IPS DF 19.7 (cell line): Measurements from ENCODE around the gene TIRAP.
"Not testable (repeated sequence)": the region's sequence is repeated elsewhere in the genome, so short reads cannot be mapped to it uniquely, and the experiment has no call there.

Experiments used
- DNase-seq: peaks from one replicate; pipeline ENCODE4 v3.0.0-alpha.2; 2013; ENCODE audit warnings: low read depth, low spot score

Gene TIRAP

GRCh38 chr11:126284829-126285228, 1.9 kb downstream of the TIRAP start:
- DNase-seq, result no peak

GRCh38 chr11:126288237-126288636, 5.3 kb downstream of the TIRAP start:
- DNase-seq, result no peak

DNA sequence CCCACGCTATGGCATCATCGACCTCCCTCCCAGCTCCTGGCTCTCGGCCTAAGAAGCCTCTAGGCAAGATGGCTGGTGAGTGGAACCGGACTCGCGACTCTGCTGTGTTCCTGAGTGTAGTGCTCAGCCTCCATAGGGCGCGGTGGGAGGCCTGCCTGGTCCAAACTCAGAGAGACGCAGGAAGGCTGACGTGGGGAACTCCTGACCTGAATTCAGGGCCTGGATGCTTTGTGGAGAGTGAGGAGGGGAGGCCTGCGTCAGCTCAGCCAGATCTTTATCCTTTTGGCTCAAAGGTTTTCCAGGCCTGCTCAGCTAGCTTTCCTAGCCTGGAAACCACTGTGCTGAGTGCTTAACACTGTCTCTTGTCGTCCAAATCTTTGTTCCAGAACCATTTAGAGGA, 8.0 kb downstream of the TIRAP start:
- no peak for DNase-seq

DNA sequence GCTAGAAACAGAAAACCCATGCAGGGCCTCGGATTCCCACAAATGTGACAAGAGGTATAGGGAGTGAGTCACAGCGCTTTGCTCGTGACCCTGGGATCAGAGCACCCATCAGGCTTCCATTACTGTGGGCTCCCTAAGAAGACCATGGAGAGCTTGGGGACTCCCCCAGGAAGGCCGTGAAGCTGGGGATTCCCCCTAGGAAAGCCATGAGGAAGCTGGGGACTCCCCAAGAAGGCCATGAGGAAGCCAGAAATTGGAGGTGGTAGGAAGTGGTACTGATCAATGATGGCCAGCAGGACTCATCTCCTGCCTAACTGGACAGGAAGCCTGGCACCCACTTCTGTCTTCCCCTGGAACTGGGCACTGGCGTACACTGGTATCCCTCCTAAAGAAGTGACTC, 10.8 kb downstream of the TIRAP start:
- no peak for DNase-seq

GRCh38 chr11:126297004-126297403, 14.1 kb downstream of the TIRAP start:
- no peak for DNase-seq

DNA sequence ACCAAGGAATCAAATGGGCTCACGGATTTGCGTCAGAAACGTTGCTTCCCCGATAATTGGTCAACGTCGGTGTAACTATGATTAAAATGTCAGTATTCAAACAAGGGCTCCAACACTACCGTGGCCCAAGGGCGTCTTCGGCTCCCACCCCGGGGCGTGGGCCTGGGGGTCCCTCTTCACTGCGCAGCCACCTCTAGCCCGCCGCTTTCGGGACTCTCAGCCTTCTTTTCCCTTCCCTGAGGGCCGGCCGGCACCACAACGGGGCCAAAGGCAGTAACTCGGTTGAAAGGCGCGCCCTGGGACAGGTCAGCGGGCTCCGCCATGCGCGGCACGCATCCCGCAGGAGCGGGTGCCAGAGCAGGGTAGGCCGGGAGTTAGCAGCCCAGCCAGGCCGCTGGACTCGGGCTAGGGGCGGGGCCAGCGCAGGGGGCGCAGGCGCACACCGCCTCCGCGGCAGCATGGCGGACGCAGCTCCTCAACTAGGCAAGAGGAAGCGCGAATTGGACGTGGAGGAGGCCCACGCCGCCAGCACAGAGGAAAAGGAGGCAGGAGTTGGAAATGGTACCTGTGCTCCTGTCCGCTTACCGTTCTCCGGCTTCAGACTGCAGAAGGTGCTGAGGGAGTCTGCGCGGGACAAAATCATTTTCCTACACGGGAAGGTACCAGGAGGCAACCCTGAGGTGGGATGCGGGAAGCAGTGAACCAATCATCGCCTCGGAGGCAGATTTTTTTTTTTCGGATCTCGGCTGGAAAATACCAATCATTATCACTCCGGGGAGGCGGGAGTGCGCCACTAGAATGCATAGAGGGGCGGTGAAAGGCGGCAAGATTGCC, 20.9 kb downstream of the TIRAP start, which contains the start of gene DCPS:
DCPS (plus strand) TSS at position 438 of the 834 bp plus-strand sequence; CDS start at position 459, 21 bp downstream.
- peak; percentile 48 for DNase-seq

DNA sequence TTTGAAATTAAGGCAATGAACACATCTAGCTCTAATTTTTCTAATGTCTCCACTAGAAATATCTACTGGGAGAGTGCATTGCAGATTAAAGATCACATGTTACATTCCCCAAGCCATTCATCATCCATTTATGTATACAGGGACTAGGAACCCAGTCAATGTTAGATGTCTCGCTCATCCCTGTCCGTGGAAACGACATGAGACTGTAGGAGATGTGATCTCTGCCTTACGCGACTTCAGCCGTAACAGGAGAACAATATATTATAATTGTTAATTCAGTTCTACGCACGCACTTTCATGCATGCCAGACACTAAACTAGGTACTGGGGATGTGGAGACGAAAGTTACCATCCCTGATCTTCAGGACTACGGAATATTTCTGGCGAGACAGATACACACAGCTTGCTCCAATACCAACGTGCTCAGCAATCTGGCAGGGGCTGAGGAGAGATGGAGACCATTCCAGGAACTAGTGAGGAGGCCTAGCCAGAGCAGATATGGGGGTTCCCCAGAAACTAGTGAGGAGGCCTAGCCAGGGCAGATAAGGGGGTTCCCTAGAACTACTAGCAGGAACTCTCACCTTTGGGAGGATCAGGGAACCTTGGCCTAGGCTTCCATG, 21.7 kb downstream of the TIRAP start:
- DNase-seq, result no peak

DNA sequence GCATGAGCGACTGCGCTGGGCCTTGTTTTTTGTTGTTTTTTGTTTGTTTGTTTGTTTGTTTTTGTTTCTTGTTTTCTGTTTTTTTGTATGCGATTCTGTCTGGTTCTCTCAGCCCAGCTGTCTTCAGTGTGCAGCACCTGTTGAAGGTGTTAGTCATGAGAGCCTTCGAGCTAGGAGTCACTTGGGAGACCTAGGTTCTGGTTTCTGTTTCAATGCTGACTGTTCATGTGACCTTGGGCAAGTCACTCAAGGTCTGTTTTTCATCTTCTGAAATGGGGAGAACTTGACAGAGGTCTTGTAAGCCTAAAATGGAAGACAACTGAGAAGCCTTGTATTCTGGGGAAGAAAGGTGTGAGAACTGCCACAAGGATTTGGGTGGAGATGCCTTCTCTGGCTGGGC, 22.8 kb downstream of the TIRAP start:
- no peak for DNase-seq

DNA sequence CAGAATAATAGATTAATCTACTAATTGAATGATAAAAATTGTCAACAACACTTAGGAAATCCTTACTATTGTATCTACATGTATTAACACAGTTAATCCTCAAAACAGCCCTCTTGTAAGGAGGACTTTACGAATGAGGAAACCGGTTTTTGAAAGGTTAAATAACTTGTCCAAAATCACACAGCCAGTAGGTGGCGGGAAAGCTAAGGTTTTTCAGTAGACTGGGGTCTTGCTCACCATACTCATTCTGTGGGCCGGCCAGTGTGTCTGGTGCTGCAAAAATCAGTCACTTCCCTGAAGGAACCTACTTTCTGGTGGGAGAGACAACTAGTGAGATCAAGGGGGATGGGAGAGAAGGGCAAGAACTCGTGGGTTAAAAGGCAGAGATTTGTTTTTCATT, 24.8 kb downstream of the TIRAP start:
- DNase-seq, result peak; percentile 28

GRCh38 chr11:126308271-126308671, 25.4 kb downstream of the TIRAP start:
- no peak for DNase-seq

- not testable (repeated sequence) for DNase-seq
Observed at GRCh38 chr11:126308771-126309170, 25.9 kb downstream of the TIRAP start.

- peak; percentile 38 for DNase-seq
Observed at GRCh38 chr11:126310200-126310991, 27.5 kb downstream of the TIRAP start.

- DNase-seq, result no peak
Observed at GRCh38 chr11:126310992-126311310, 28.1 kb downstream of the TIRAP start.

DNA sequence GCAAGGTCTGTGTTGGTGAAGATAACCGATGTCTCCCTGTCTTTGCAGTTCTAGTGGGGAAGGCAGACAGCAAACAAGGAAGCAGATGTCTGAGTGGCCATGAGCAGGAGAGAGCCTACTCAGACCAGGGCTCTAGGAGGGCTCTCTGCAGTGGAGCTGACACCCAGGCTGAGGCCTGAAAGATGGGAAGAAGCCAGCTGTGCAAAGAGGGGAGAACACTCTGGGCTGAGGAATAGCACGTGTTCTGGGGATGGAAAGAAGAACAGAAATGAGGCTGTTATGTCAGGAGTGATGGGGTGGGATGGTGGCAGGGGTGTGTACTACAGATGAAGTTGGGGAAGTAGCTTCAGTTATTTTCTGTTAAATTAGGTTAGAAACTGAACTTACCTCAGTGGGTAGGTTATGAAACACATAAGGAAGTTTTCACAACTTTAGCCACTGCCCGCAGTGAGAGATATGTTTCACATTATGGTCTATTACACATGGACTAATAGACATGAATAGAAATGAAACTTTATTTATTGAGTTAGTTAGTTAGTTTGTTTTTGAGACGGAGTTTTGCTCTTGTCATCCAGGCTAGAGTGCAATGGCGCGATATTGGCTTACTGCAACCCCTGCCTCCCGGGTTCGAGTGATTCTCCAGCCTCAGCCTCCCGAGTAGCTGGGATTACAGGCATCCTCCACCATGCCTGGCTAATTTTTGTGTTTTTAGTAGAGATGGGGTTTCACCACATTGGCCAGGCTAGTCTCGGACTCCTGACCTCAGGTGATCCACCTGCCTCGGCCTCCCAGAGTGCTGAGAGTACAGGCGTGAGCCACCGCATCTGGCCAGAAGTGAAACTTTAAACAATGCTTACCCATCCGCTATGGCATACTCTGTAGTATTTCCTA, 28.8 kb downstream of the TIRAP start:
- DNase-seq, result no peak

DNA sequence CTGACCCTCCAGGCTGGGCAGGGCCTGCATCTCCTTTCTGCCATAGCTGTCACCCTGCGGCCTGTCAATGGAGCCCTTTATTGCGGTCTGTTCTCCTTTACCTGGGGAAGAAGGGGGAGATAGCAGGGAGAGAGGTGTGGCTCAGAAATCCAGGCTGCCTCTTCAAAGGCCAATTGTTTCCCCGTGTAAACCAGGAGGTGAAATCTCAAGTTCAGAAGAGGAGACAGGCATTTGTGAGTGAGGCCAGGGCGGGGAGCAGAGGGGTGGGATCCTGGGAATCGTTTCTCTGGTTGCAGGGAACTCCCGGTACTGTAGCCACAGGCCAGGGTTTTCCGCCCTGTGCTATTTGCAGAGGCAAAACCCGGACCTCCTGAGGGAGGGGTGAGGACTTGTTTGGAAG, 30.1 kb downstream of the TIRAP start:
- no peak for DNase-seq

DNA sequence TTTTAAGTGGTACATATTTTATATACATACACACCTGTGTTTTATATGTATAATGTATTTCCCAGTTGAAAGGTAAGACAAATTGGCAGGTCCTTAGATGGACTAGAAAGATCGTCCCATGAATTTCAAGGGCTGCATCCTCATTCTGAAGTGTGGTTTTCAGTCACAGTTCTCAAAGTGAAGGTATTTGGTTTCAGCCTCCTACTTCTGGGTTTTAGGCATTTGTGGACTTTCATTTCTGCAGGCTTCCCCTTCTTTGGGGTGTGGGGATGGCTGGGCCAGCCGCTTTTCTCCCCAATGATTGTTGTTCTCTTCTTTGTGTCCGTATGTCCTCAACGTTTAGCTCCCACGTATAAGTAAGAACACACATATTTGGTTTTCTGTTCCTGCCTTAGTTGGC, 30.9 kb downstream of the TIRAP start:
- no peak for DNase-seq

GRCh38 chr11:126317432-126317755, 34.5 kb downstream of the TIRAP start:
- DNase-seq, result no peak

DNA sequence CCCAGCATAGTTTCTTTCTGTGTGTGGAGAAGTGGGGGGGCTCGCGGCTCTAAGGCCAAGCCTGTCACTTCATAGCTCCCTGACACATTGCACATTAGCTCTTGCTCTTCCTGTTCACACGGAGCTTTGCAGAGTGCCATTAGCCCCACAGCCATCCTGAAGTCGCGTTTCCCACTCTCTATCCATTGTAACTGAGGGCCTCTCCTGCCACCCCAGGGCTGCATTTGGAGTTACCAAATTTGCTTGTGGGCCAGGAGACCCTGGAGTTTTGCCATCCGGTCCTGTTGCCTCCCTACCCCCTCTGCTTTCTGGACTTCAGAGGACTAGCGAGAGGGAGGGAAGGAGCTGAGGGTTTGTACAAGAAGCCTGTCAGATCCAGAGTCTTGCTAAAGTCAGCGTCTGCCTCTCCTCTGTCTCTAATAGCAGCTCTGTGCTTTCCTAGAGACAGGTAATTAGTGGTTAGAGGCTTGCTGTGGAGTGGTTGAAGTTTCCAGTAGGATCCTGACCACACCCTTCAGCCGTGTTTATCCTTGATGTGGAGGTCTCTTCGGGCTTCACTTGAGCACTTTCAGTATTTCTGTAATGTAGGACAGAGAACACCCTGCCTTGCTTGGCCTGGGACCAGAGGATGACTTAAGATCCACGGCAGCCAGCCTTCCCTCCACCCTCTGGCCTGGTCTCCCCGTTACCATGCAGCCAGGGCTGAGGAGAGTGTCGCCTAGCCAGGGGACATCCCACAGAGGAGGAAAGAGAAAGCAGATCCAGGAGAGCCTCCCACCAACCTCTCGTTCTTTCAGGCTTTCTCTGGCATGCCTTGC, 35.1 kb downstream of the TIRAP start:
- DNase-seq, result no peak

GRCh38 chr11:126318574-126319373, 35.9 kb downstream of the TIRAP start:
- DNase-seq, result no peak

DNA sequence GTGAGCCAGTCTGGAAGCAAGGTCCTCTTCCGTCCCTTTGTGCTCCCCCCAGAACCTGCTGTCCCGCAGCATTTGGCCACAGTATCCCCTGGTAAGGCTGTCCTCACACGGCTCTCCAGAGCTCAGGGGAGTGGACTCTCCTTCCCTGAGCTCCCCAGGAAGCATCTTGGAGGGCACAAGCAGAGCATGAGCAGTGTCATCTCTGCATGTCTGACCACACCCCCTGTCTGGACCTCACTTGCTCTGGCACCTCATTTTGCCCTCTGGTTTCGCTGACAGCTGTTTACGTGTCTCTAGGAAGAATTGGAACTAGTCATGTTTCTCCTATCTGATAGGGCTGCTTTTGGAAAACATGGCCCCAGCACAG, 36.5 kb downstream of the TIRAP start:
- no peak for DNase-seq
